HG02981 (cell line): ENCODE results near the gene IER3.
"Not testable (repeated sequence)": the region's sequence is repeated elsewhere in the genome, so short reads cannot be mapped to it uniquely, and the experiment has no call there.

Experiments used
- ATAC-seq: cut with Tn5 transposase; IDR thresholded peaks from one replicate; pipeline ENCODE4 v1.9.1; 2021; ENCODE audit warnings: mild to moderate bottlenecking, moderate library complexity; ENCODE audit not compliant: unreplicated experiment

The IER3 gene

GRCh38 chr6:30725713-30726505 lies 18.4 kb downstream of the IER3 start:
- ATAC-seq = no peak

- no peak for ATAC-seq
Observed at GRCh38 chr6:30724906-30725667, 19.3 kb downstream of the IER3 start.

- not testable (repeated sequence) for ATAC-seq
Observed at GRCh38 chr6:30723843-30724741, 20.3 kb downstream of the IER3 start.

GRCh38 chr6:30723159-30723842 lies 21.0 kb downstream of the IER3 start:
- not testable (repeated sequence) for ATAC-seq

- no peak for ATAC-seq
Observed at GRCh38 chr6:30722280-30723112, 21.9 kb downstream of the IER3 start.

DNA sequence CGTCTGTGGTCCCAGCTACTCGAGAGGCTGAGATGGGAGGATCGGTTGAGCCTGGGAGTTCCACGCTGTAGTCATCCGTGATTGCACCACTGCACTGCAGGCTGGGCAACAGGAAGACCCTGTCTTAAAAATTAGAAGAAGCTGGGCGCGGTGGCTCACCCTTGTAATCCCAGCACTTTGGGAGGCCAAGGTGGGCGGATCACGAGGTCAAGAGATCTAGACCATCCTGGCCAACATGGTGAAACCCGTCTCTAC lies 22.4 kb downstream of the IER3 start:
- not testable (repeated sequence) for ATAC-seq

DNA sequence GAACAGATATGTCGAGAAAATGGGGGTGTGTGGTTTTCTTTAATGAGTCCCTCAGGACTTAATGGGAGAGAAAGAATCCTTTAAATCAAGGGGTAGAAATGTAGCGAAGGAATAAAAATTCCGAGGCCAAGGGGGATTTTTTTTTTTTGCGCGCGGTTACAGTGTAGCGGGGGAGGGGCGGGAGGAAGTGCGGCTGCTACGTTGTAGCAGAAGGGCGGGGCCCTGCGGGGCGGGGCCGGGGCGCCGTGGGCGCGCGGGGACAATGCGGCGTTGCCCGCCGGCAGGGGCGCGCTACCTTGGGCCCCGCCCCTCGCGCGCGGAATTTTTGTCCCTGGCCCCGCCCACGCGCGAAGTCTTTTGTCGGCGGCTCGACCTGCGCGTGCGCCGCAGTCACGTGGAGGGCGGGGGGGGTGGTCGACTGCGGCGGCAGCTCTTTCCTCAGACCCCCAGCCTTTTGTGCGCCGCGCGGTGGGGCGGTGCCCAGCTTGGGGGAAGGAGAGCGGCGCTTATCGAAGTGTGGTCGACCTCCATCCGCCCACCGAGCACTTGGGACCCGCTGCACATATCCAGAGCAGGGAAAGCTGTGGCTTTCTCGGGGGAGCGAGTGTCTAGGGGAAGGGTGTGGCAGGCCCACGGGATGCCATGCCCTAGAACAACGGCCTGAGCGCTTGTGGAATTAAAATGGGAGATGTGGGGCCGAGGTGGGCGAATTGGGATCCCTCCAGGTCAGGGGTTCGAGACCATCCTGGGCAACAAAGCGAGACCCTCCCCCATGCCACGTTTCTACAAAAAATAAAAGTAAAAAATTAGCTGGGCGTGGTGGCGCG lies 22.9 kb downstream of the IER3 start:
- no peak for ATAC-seq

DNA sequence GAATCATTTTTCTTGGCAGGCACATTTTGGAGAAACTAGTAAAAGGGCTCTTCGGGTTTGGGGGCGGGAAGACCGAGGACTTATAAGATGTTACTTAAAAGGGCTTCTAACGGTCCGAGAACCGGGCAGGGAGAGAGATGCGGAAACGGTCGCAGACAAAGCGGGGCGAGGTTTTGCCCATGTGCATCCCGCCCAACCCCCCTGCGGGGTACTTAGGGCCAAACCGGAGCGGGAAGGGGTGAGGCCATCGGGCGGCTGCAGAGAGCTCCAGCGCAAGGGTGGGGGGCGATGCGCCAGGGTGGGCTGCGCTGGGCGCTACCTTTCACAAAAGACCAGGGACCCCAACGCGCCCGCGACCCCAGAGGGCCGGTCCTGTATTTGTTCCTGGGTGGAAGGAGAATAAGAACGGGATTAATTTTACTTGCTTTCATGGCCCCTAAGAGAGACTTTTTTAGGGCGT lies 23.6 kb downstream of the IER3 start:
- ATAC-seq = no peak

DNA sequence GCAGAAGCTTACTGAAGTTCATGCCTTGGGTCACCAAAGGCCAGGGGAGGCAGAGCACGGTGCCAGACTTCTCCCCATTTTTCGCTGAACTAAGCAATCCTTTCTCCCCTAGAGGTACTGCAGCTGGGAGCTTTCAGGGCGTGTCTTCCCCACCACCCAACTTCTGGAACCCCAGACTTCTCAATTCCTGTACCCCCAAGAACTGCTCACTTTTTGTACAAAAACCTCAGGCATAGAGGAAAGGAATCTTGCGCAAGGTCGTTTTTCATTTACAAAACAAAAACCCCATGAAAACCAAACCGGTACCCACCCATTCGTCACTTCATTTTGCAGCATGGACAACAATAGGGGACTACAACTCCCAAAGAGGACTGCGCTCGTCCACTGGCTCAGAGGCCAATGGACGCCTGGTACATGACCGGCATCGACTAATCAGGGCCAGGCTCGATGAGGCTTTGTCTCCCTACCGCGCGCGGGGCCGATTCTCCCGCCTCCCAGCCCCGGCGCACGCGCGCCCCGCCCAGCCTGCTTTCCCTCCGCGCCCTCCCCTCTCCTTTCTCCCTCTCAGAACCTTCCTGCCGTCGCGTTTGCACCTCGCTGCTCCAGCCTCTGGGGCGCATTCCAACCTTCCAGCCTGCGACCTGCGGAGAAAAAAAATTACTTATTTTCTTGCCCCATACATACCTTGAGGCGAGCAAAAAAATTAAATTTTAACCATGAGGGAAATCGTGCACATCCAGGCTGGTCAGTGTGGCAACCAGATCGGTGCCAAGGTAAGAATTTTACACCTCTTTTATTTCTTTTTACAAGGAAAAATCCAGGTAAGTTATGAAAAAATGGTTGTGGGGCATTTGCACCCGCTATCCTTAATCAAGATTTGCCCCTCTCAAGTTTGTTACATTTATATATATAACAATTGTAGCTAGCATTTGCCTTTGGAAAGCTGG lies 24.3 kb downstream of the IER3 start, which contains the start of gene TUBB:
TSS of gene TUBB (plus strand) at position 562 of the 947 bp plus-strand sequence. CDS start at position 717, 155 bp downstream.
- peak; percentile 37 for ATAC-seq

DNA sequence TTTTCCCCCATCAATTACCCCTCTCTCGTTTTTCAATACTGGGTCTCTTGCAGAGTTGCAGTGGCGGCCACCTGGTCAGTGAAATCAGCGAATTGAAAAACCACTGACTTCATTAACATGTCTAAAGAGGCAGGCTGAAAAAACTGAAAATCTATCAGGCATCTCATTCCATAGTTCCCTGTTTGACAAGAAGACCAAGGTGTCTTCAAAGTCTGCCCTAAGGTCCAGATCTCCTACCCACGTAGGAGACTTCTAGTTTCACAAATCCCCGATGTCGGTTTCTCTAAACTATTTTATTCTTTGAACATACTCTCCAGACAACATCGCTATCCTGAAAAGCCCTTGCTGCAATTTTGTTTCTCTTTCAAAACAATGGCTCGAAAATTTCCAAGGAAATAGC lies 25.0 kb downstream of the IER3 start:
- ATAC-seq = no peak

DNA sequence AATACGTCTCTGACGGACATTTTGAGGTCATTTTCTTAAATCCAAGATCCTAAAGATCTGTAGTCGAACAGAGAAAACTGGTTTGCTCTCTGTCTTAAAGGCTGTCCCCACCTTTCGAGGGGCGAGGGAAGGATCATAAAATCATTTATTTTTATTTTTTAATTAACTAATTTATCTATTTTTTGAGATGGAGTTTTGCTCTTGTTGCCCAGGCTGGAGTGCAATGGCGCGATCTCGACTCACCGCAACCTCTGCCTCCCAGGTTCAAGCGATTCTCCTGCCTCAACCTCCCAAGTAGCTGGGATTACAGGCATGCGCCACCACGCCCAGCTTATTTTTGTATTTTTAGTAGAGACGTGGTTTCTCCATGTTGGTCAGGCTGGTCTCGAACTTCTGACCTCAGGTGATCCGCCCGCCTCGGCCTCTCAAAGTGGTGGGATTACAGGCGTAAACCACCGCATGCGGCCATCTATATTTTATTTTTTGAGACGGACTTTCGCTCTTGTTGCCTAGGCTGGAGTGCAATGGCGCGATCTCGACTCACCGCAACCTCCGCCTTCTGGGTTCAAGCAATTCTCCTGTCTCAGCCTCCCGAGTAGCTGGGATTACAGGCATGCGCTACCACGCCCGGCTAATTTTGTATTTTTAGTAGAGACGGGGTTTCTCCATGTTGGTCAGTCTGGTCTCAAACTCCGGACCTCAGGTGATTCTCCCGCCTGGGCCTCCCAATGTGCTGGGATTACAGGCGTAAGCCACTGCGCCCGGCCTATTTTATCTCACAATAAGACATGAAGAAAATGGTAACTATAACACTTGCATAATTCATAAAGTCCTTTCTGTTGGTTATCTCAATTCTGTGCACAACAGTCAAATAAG lies 26.3 kb downstream of the IER3 start:
- ATAC-seq = not testable (repeated sequence)

DNA sequence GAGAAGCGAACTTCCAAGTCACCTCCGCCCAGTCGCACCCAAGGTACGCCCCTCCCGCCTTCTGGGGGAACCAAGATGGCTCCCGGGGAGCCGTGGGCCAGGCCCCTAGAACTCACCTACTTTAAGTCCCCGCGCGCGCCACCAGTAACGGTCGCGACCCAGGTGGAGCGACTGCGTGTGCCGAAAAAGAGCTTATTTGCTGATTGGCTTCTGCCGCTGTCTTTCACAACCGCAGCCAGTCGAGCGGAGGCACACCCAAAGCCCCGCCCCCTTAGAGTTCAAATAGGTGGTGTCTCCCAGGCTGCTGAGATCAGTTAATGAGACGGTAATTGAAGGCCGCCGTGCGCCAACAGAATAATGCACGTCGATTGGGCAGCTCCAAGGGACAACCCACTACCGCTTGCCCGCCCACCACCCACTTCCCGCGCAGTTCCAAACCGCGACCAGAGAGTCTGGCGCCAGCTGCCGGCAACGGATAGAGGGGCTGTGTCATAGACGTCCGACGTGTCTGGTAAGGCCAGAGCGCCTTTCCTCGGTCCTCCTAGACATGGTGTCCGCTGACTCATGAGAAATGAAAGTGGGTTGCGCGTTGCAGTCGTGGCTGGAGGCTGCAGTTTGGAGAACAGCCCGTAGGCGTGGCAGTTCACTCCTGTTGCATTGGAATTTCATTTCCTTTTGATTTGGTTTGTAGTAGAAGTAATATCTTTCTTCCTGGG lies 27.1 kb downstream of the IER3 start, which contains the start of gene MDC1:
TSS of gene MDC1 (minus strand) at position 153 of the 716 bp plus-strand sequence. CDS start 2,106 bp downstream, outside the sequence.
- peak; percentile 69 for ATAC-seq

DNA sequence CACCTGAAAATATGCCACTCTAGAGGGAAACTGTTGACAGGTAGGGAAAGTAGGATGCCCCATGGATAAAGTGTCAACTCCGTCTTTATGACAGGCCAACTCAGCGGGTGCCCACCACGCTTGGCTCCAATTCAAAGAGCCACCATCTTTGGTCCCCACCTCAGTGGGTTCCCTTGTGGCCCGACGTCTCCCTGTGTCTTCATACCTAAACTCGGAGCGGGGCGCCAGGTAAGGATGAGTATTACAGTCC lies 27.5 kb downstream of the IER3 start:
- no peak for ATAC-seq

- no peak for ATAC-seq
Observed at GRCh38 chr6:30714263-30714662, 30.1 kb downstream of the IER3 start.

GRCh38 chr6:30712441-30712945 lies 31.9 kb downstream of the IER3 start:
- no peak for ATAC-seq

DNA sequence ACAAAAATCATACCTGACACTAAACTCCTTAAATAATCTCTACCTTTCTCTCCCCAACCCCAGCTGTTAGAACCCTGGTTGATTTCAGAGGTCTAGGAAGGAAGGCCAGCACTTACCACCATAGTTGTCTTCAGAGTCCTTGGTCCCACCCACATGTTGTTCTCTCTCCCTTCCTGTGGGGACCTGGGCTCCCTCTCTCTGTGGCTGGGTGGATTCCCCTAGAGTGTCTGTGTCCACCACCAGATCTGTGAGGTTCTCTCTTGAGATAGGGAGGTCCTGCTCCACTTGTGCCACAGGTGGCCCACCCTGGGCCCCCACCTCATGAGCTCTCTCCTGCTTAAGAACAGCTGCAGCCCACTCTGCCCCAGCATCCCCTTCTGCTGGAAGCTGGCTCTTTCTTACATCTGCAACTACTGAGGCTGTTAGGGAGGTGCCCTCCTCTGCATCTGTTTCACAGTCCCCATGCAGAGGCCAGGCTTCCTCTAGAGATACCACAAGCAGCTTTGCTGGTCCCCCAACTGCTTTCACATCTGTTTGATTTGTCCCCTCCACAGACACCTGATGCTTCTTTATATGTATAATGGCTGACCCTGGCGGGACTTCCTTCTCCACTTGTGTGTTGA lies 32.5 kb downstream of the IER3 start:
- peak; percentile 51 for ATAC-seq
